ENCODE results near the gene EVPL.

GRCh38 chr17:76036497-76037261 is 9.6 kb upstream of the EVPL start:
- TF ChIP-seq, protein P1, sequence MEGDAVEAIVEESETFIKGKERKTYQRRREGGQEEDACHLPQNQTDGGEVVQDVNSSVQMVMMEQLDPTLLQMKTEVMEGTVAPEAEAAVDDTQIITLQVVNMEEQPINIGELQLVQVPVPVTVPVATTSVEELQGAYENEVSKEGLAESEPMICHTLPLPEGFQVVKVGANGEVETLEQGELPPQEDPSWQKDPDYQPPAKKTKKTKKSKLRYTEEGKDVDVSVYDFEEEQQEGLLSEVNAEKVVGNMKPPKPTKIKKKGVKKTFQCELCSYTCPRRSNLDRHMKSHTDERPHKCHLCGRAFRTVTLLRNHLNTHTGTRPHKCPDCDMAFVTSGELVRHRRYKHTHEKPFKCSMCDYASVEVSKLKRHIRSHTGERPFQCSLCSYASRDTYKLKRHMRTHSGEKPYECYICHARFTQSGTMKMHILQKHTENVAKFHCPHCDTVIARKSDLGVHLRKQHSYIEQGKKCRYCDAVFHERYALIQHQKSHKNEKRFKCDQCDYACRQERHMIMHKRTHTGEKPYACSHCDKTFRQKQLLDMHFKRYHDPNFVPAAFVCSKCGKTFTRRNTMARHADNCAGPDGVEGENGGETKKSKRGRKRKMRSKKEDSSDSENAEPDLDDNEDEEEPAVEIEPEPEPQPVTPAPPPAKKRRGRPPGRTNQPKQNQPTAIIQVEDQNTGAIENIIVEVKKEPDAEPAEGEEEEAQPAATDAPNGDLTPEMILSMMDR (IDR thresholded peaks at IDR 0.05; ENCODE audit: borderline replicate concordance, extremely low read depth, low read length, poor library complexity, severe bottlenecking), result no peak
- TF ChIP-seq EZH2 (IDR thresholded peaks at IDR 0.05; ENCODE audit: borderline replicate concordance, low read depth, low read length, severe bottlenecking), result no peak

Measured in DND-41 (cell line).